Choroid plexus epithelial cell (primary cell): Measurements from ENCODE around the gene CREG1.
"Not testable (repeated sequence)": the region's sequence is repeated elsewhere in the genome, so short reads cannot be mapped to it uniquely, and the experiment has no call there.

Source experiments
- DNase-seq: peaks from one replicate; pipeline ENCODE4 v3.0.0-alpha.2; 2010; ENCODE audit warnings: low read depth
- H3K4me3 ChIP-seq: 2 replicates; pipeline ENCODE4 v1.5.1; 2011; ENCODE audit warnings: low read depth, mild to moderate bottlenecking, control low read depth, low read length, moderate library complexity
- TF ChIP-seq, protein P1 (sequence below): conservative IDR thresholded peaks from 2 replicates; pipeline ENCODE4 v1.5.1; 2011; ENCODE audit warnings: low read depth, mild to moderate bottlenecking, control low read depth, inconsistent platforms, low read length, moderate library complexity

The CREG1 gene

DNA sequence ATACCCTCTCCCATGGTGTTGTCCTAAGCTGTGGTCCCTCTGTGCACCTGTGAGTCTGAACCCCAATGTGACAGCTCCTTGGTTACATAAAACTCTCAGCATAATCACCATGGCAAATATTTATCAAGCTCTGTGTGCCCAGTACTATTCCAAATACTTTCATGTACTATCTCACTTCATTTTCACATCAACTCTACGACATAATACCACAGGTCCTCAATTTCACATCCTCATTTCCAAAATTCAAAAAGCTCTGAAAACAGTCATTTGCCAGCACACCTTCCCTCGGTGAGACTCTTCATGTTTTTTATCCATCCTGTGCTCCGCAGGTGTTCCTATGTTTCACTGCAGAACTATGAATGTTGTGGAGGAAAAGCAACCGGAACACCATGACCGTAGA is 12.4 kb upstream of the CREG1 start:
- no peak overlapping the region for H3K4me3 ChIP-seq
- TF ChIP-seq, protein P1, sequence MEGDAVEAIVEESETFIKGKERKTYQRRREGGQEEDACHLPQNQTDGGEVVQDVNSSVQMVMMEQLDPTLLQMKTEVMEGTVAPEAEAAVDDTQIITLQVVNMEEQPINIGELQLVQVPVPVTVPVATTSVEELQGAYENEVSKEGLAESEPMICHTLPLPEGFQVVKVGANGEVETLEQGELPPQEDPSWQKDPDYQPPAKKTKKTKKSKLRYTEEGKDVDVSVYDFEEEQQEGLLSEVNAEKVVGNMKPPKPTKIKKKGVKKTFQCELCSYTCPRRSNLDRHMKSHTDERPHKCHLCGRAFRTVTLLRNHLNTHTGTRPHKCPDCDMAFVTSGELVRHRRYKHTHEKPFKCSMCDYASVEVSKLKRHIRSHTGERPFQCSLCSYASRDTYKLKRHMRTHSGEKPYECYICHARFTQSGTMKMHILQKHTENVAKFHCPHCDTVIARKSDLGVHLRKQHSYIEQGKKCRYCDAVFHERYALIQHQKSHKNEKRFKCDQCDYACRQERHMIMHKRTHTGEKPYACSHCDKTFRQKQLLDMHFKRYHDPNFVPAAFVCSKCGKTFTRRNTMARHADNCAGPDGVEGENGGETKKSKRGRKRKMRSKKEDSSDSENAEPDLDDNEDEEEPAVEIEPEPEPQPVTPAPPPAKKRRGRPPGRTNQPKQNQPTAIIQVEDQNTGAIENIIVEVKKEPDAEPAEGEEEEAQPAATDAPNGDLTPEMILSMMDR: no peak
- DNase-seq: no peak

GRCh38 chr1:167564612-167565270 is 11.2 kb upstream of the CREG1 start:
- no peak for DNase-seq

GRCh38 chr1:167563579-167564246 is 10.2 kb upstream of the CREG1 start:
- H3K4me3 ChIP-seq: no peak overlapping the region
- DNase-seq: no peak
- TF ChIP-seq, protein P1: no peak

More at GRCh38 chr1:167564612-167565270, 11.2 kb upstream of the CREG1 start:
- no peak overlapping the region for H3K4me3 ChIP-seq
- TF ChIP-seq, protein P1: no peak

GRCh38 chr1:167562702-167563101 is 9.1 kb upstream of the CREG1 start:
- no peak overlapping the region for H3K4me3 ChIP-seq
- TF ChIP-seq, protein P1: no peak
- DNase-seq: peak; percentile 53

- TF ChIP-seq, protein P1: no peak
- DNase-seq: no peak
- no peak overlapping the region for H3K4me3 ChIP-seq
Observed at GRCh38 chr1:167561753-167562152, 8.2 kb upstream of the CREG1 start.

- peak; percentile 87 for DNase-seq
- H3K4me3 ChIP-seq: no peak overlapping the region
- TF ChIP-seq, protein P1: peak; percentile 82
Observed at GRCh38 chr1:167555971-167556714, 2.6 kb upstream of the CREG1 start.

DNA sequence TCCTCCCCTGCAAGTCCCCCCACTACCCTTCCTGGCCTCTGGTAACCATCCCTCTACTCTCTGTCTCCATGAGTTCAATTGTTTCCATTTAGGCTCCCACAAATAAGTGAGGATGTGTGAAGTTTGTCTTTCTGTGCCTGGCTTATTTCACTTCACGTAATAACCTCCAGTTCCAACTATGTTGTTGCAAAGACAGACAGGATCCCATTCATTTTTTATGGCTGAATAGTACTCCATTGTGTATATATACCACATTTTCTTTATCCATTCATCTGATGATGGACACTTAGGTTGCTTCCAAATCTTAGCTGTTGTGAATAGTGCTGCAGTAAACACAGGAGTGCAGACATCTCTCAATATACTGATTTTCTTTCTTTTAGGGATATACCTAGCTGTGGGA is 1.5 kb upstream of the CREG1 start:
- not testable (repeated sequence) for DNase-seq, H3K4me3 ChIP-seq
